GM23338 (cell line): ENCODE measurements around the gene ZDHHC8. TPM values are rescaled to one million over a fixed set of nuclear protein-coding genes. Genes with fewer than 3 reads are reported as not detected.
A peak's percentile ranks its signal among the peaks of the same experiment; 100 is the strongest.

Source experiments
- ATAC-seq: fragments of 200-7000 bp; cut with Tn5 transposase; 3 replicates; pipeline ENCODE4 v1.9.1; 2020
- DNase-seq: peaks from one replicate; pipeline ENCODE4 v3.0.0-alpha.2; 2015; ENCODE audit warnings: low spot score
- H2AFZ ChIP-seq: fragments of 200-600 bp; sonication (generic); 2 replicates; pipeline ENCODE4 v1.8.0; 2016; ENCODE audit warnings: antibody characterized with exemption, mild to moderate bottlenecking, moderate library complexity
- H3F3A ChIP-seq: fragments of 200-600 bp; sonication (generic); replicated peaks from 2 replicates; pipeline ENCODE4 v1.8.0; 2017; ENCODE audit warnings: antibody characterized with exemption, mixed run types, low read depth
- H3K27ac ChIP-seq: fragments of 200-600 bp; sonication (generic); 2 replicates; pipeline ENCODE4 v1.6.1; 2016; ENCODE audit warnings: low read depth
- H3K27me3 ChIP-seq: fragments of 200-600 bp; sonication (generic); 2 replicates; pipeline ENCODE4 v1.8.0; 2016; ENCODE audit warnings: mild to moderate bottlenecking, mixed run types, moderate library complexity; ENCODE audit not compliant: insufficient read depth
- H3K36me3 ChIP-seq: fragments of 200-600 bp; sonication (generic); 2 replicates; pipeline ENCODE4 v1.8.0; 2016; ENCODE audit warnings: mild to moderate bottlenecking; ENCODE audit not compliant: insufficient read depth
- H3K4me1 ChIP-seq: fragments of 200-600 bp; sonication (generic); 2 replicates; pipeline ENCODE4 v1.8.0; 2016; ENCODE audit warnings: mild to moderate bottlenecking, moderate library complexity; ENCODE audit not compliant: insufficient read depth
- H3K4me2 ChIP-seq: fragments of 200-600 bp; sonication (generic); 2 replicates; pipeline ENCODE4 v1.7.1; 2017; ENCODE audit warnings: mixed run types
- H3K4me3 ChIP-seq: fragments of 200-600 bp; sonication (generic); 2 replicates; pipeline ENCODE4 v1.6.1; 2016; ENCODE audit warnings: mixed run types
- H3K79me2 ChIP-seq: fragments of 200-600 bp; sonication (generic); replicated peaks from 2 replicates; pipeline ENCODE4 v1.8.0; 2017; ENCODE audit warnings: mild to moderate bottlenecking; ENCODE audit not compliant: insufficient read depth
- H3K9me2 ChIP-seq: fragments of 200-600 bp; sonication (generic); 2 replicates; pipeline ENCODE4 v1.8.0; 2017; ENCODE audit not compliant: insufficient read depth
- H4K20me1 ChIP-seq: fragments of 200-600 bp; sonication (generic); replicated peaks from 2 replicates; pipeline ENCODE4 v1.8.0; 2017; ENCODE audit warnings: mild to moderate bottlenecking; ENCODE audit not compliant: insufficient read depth
- H3K27ac Mint-ChIP-seq: 2 replicates; pipeline ENCODE4 v1.8.0; 2020; ENCODE audit warnings: inconsistent platforms, mild to moderate bottlenecking, moderate library complexity, mixed read lengths
- H3K27me3 Mint-ChIP-seq: 3 replicates; pipeline ENCODE4 v1.8.0; 2022; ENCODE audit warnings: low read depth, mild to moderate bottlenecking, moderate library complexity, mixed read lengths, inconsistent platforms; ENCODE audit not compliant: insufficient read depth, poor library complexity
- H3K36me3 Mint-ChIP-seq: 3 replicates; pipeline ENCODE4 v1.8.0; 2021; ENCODE audit warnings: low read depth, mild to moderate bottlenecking, inconsistent platforms, moderate library complexity, mixed read lengths
- H3K4me1 Mint-ChIP-seq: 3 replicates; pipeline ENCODE4 v1.8.0; 2020; ENCODE audit warnings: mild to moderate bottlenecking, inconsistent platforms, mixed read lengths
- H3K4me3 Mint-ChIP-seq: 3 replicates; pipeline ENCODE4 v1.8.0; 2021; ENCODE audit warnings: moderate library complexity, mild to moderate bottlenecking, inconsistent platforms, mixed read lengths
- H3K9me3 Mint-ChIP-seq: 3 replicates; pipeline ENCODE4 v1.8.0; 2020; ENCODE audit warnings: moderate library complexity, mild to moderate bottlenecking, inconsistent platforms, mixed read lengths
- EZH2 ChIP-seq: fragments of 200-600 bp; sonication (generic); IDR thresholded peaks from one replicate; pipeline ENCODE4 v1.8.0; 2017; ENCODE audit warnings: antibody characterized with exemption, mild to moderate bottlenecking, low read depth; ENCODE audit not compliant: unreplicated experiment
- EZH2phosphoT487 ChIP-seq: fragments of 200-600 bp; sonication (generic); IDR thresholded peaks from one replicate; pipeline ENCODE4 v1.8.1; 2018; ENCODE audit warnings: antibody characterized with exemption; ENCODE audit not compliant: unreplicated experiment
- POLR2AphosphoS5 ChIP-seq: IDR thresholded peaks from 2 replicates; pipeline ENCODE4 v1.6.1; 2016; ENCODE audit warnings: antibody characterized with exemption, low read depth
- ZNF462 ChIP-seq: fragments of 250-450 bp; sonication (Bioruptor Pico); IDR thresholded peaks from 2 replicates; pipeline ENCODE4 v1.5.0; 2020; ENCODE audit warnings: mild to moderate bottlenecking, moderate library complexity
- polyA plus RNA-seq: library from polyadenylated mRNA; unstranded; fragments of >200 nt; fragmentation: Nextera tagmentation; extraction: Ambion mirVana; gene quantifications from 2 replicates; pipeline ENCODE4 v1.2.1, GENCODE V29; 2016
- total RNA-seq: library from RNA; depleted of rRNA; stranded (reverse); fragments of >200 nt; shearing (Covaris generic); gene quantifications from 2 replicates; pipeline ENCODE4 v1.2.3, GENCODE V29; 2014

The ZDHHC8 gene
- total and polyA plus RNA-seq, 2 experiments from 2014 or later = 13.7 to 47.6 TPM

GRCh38 chr22:20130731-20131596, 640 bp upstream of the ZDHHC8 start:
- H3K27ac Mint-ChIP-seq = no peak overlapping the region
- DNase-seq (peak; percentile 88), ATAC-seq (peak; percentile 63)
- no peak for TF ChIP-seq ZNF462 (CRISPR knock-in tag)
- no peak for TF ChIP-seq EZH2
- TF ChIP-seq EZH2phosphoT487 = no peak
- TF ChIP-seq POLR2AphosphoS5 = peak; percentile 39; the same call in 1 of the 2 replicates
- peak overlapping the region; percentile 67 for H3K4me3 Mint-ChIP-seq
- H3K79me2 ChIP-seq = peaks cover 30% of the 10 kb centered on the region
- H3K36me3 ChIP-seq = peaks cover 13% of the 10 kb centered on the region; the same call in 1 of the 2 replicates
- H3K9me3 Mint-ChIP-seq = no peaks in the 10 kb centered on the region
- H3K27me3 ChIP-seq = no peaks in the 10 kb centered on the region
- H4K20me1 ChIP-seq = peaks cover 3% of the 10 kb centered on the region
- H3K9me2 ChIP-seq = no peaks in the 10 kb centered on the region
- H3K4me3 ChIP-seq = peak overlapping the region; percentile 71
- H3F3A ChIP-seq = peaks cover 41% of the 10 kb centered on the region
- peaks cover 2% of the 10 kb centered on the region; the same call in 1 of the 3 replicates for H3K4me1 Mint-ChIP-seq
- peak overlapping the region; percentile 88 for H3K4me2 ChIP-seq
- peaks cover 26% of the 10 kb centered on the region for H3K36me3 Mint-ChIP-seq
- peak overlapping the region; percentile 63; the same call in 1 of the 2 replicates for H3K27ac ChIP-seq
- peaks cover 15% of the 10 kb centered on the region for H3K27me3 Mint-ChIP-seq
- no peaks in the 10 kb centered on the region; the same call in 1 of the 2 replicates for H3K4me1 ChIP-seq
- H2AFZ ChIP-seq = no peak overlapping the region; the same call in 1 of the 2 replicates
